HG03342 (cell line): Measurements from ENCODE around the gene MAN1C1.

Source experiments
- ATAC-seq: cut with Tn5 transposase; IDR thresholded peaks from one replicate; pipeline ENCODE4 v1.9.1; 2021; ENCODE audit warnings: mild to moderate bottlenecking, moderate library complexity; ENCODE audit not compliant: unreplicated experiment

MAN1C1 gene

GRCh38 chr1:25772692-25773245, 156.2 kb downstream of the MAN1C1 start:
- ATAC-seq: no peak

GRCh38 chr1:25773441-25774125, 157.0 kb downstream of the MAN1C1 start:
- ATAC-seq: no peak

GRCh38 chr1:25774206-25774803, 157.7 kb downstream of the MAN1C1 start:
- no peak for ATAC-seq

- no peak for ATAC-seq
Observed at GRCh38 chr1:25774921-25775771, 158.6 kb downstream of the MAN1C1 start.

- no peak for ATAC-seq
Observed at GRCh38 chr1:25779388-25779787, 162.8 kb downstream of the MAN1C1 start.

GRCh38 chr1:25779894-25780293, 163.3 kb downstream of the MAN1C1 start:
- no peak for ATAC-seq

- ATAC-seq: no peak
Observed at GRCh38 chr1:25780318-25781129, 163.9 kb downstream of the MAN1C1 start.

GRCh38 chr1:25781130-25781433, 164.5 kb downstream of the MAN1C1 start:
- no peak for ATAC-seq

GRCh38 chr1:25782608-25783201, 166.1 kb downstream of the MAN1C1 start:
- ATAC-seq: no peak

GRCh38 chr1:25784575-25785051, 168.0 kb downstream of the MAN1C1 start:
- ATAC-seq: no peak

GRCh38 chr1:25785333-25786067, 168.9 kb downstream of the MAN1C1 start:
- ATAC-seq: no peak

GRCh38 chr1:25786887-25787759, 170.5 kb downstream of the MAN1C1 start:
- ATAC-seq: no peak

GRCh38 chr1:25787760-25788166, 171.2 kb downstream of the MAN1C1 start:
- no peak for ATAC-seq

- no peak for ATAC-seq
Observed at GRCh38 chr1:25790472-25790871, 173.9 kb downstream of the MAN1C1 start.

- no peak for ATAC-seq
Observed at GRCh38 chr1:25792115-25792514, 175.5 kb downstream of the MAN1C1 start.

GRCh38 chr1:25793585-25794170, 177.1 kb downstream of the MAN1C1 start:
- ATAC-seq: no peak

GRCh38 chr1:25794325-25794724, 177.7 kb downstream of the MAN1C1 start:
- no peak for ATAC-seq

GRCh38 chr1:25795211-25795610, 178.6 kb downstream of the MAN1C1 start:
- ATAC-seq: no peak
